HG02642 (cell line): ENCODE results near the gene FAM229A.

Source experiments
- ATAC-seq: cut with Tn5 transposase; IDR thresholded peaks from one replicate; pipeline ENCODE4 v1.9.1; 2021; ENCODE audit warnings: mild to moderate bottlenecking; ENCODE audit not compliant: unreplicated experiment, poor library complexity

FAM229A gene

DNA sequence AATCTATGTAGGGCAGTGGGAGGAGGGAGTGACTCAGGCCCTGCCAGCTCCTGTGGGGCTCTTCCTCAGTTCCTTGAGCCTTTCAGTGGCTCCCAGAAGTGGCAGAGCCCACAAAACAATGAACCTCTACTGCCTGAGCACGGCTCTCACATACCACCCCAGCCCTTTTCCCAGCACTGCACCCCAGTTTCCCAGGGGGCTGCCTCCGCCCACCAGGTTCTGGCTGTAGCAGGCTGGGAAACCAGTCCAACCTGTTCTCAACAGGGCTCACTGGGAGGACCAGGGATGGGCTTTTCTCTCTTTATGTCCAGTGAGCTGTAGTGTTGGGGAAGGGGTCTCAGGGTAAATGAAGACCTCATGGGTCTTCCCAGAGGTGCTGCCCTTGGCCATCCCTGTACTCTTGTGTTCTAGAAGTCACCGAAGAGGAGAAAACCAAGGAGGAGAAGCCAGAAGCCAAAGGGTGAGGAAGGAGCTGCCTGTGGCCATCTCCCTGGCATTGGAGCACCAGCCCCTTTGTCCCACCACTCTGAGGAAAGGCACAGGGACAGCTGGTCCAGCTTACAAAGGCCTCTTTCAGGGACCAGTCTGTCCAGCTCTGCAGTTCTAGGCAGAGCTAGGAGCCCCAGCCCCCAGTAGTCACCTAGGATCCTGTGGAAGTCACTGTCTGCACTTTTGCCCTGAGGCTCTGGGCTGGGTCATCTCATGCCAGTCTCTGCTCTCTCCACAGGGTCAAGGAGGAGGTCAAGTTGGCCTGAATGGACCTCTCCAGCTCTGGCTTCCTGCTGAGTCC is 29.8 kb downstream of the FAM229A start:
- ATAC-seq, result no peak

DNA sequence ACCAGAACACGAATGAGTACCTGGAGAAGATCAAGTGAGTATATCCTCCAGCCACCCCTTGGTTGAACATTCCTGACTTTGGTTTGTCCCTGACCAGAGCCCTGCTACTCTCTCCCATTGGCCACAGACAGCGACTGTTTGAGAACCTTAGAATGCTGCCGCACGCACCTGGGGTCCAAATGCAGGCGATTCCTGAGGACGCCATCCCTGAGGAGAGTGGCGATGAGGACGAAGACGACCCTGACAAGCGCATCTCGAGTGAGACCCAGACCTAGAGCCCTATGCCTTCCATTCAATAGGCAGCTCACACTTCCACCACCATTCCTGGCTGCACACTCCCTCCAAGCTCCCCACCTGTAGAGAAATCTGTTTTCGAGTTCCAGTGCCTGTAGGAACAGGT is 30.7 kb downstream of the FAM229A start:
- ATAC-seq, result no peak

- no peak for ATAC-seq
Measured at GRCh38 chr1:32330558-32331151, 31.6 kb downstream of the FAM229A start.

DNA sequence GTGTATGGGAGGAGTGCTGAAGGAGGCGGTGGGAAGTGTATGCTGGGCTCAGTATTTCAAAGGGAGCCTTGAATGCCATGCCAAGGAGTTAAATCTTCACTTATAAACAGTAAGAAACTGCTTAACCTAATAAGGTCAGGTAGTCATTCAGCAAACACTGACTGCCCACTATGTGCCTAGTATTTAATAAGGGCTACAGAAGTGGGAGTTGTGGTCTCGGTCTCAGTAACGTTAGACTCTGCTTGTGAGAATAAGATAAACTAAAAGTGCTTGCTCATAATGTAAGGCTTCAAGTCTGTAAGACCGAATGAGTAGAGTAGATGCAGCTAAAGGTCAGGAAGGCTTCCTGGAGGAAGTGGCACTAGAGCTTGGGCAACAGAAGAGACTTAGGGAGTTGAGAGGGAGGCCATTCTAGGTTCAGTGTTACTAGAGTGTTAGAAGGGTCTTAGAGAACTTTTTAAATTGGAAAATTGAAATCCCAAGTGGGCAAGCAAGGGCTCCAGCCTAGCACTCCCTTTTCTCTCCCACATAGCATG is 32.3 kb downstream of the FAM229A start:
- no peak for ATAC-seq

DNA sequence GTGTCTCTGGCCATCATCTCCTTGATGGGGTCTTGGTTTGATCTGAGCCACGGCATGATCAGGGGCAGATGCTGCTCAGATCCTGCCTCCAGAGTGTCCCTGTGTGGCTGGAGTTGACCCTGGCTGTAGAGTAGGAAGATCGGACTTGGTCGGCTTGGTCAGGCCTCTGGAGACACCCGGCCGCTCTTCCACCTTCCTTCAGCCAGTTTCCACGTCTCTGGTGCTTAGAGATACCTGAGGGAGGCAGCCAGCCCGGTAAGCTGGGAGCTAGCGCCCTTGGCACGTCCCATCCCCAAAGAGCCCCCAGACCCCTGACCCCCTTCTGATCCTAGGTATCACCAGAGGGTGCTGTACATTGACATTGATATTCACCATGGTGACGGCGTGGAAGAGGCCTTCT is 35.1 kb downstream of the FAM229A start:
- ATAC-seq, result no peak

DNA sequence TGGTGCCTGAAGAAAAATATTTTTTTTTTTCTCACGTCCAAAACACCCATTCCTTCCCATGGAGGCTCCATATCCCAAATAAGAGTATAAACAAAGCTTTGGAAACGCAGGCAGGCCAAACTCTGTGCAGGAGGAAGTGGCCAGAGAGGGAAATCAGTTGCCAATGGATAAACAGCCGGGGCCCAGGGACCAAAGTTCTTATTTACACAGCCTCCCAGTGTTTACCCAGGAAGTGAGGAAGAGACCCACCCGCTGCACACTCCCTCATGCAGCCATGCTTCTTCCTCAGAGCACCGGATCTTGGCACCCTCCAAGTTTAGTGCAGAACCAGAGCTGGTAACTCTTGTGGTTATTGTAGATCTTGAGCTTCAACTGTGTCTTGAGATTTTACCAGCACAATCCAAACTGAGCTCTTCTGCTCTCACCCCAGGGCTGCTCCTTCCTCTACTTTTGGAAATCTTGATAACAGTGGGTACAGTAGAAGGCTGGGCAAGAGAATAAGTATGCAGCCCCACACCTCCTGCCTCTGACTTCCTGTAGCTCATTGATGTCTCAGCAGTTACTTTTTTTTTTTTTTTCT is 40.5 kb downstream of the FAM229A start:
- ATAC-seq, result no peak

GRCh38 chr1:32318127-32318869 is 44.0 kb downstream of the FAM229A start:
- ATAC-seq, result no peak

DNA sequence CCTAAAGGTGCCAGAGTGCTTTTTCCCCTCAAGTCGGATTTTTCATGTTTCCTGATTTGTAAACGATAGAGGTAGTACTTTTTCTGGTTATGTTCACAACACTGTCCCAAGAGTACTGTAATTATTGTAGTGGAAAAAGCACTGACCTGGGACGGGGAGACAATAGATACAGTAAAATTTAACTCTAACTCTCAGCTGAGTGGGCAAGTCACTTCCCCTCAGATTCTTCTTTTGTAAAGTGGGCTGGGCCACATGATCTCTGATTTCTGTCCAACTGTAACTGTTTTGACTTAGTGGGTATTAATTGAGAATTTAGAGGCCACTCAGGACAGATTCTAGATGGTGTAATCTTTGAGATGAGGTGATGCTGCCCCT is 45.4 kb downstream of the FAM229A start:
- peak; percentile 12 for ATAC-seq

DNA sequence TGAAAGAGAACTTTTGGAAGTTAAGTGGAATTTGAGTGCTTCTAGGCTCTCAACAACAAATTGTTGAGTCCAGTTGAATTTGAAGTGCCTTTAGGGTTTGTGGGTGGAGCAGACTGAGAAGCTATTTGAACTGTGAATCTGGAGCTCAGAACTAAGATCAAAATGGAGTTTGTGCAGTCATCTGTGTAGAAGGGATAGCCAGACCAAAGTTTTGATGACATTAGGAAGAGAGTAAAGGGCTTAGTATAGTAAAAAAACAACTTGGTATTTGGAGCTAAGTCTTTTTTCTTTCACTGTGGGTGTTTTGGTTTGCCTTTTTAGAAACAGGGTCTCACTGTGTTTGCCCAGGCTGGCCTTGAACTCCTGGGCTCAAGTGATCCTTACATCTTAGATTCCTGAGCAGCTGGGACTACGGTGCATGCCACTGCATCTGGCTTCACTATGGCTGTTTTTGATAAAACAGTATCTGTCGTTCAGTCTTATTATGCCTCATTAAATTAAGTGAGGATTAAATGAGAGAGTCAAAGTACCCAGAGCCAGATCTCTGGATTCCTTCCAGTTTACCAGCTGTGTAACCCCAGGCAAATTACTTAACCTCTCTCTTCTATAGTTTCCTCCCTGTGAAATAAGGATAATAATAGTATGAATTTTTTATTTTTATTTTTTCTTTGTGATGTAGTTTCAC is 50.4 kb downstream of the FAM229A start:
- no peak for ATAC-seq
